Measurements from ENCODE around the gene CCDC33.
A peak's percentile ranks its signal among the peaks of the same experiment; 100 is the strongest.

CCDC33 gene

DNA sequence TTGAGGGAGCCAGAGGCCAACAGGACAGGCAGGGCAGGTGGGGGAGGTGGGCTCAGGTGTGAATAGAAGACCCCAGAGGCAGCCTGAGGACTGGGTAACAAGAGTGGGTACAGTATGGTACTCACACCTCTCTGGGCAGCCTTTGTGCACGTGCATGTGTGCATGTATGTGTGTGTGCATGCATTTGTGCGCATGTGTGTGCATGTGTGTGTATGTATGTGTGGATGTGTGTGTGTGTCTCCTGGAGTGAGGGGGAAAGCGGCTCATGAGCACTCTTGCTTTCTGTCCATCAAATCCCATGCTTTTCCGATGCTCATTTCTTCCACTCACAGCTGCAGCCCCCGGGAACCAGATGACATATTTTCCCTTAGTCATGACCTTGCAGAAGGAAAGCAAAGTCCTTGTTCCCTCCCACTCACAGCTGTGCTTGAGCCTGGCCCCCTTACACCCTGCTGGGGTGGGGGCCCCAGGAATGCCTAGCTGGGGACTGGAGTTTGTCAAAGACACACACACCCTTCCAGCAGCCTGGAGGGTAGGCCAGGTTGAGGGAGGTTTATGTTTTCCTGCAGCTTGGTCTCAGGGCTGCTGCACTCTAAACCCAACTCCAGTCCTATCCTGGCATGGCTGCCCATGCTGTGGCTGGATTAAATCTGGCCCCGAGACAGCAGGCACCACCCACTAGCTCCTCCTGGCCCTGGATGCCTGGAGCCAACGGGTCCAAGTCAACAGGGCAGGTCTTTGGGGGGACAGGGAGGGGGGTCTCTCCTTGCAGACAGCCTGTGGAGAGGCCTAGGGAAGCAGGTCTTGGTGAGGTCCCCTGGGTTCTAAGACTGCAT lies 22.5 kb downstream of the CCDC33 start:
- DNase-seq (ENCODE audit: low spot score) (no peak), FAIRE-seq (peak; percentile 13)

GRCh38 chr15:74259292-74259648 lies 23.1 kb downstream of the CCDC33 start:
- DNase-seq (ENCODE audit: low spot score): no peak
- FAIRE-seq: no peak

- DNase-seq (ENCODE audit: low spot score) (no peak), FAIRE-seq (no peak)
Measured at GRCh38 chr15:74259821-74260607, 23.9 kb downstream of the CCDC33 start.

DNA sequence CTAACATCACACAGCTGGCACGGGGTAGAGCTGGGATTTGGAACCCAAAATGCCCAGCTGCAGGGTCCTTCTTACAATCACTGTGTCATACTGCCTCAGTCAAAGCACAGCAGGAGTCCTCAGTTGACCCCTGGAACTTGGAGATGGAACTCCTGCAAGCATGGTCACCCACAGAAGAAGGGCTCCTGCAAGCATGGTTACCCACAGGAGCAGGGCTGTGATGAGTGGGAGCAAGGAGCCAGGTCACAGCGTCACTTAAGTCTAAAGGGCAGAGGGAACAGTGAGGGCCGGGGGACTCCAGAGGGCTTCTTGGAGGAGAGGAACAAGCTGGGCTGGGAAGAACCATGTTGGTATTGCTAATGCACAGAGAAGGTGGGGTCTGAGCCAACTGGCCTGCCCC lies 24.9 kb downstream of the CCDC33 start:
- FAIRE-seq (no peak), DNase-seq (ENCODE audit: low spot score) (no peak)

DNA sequence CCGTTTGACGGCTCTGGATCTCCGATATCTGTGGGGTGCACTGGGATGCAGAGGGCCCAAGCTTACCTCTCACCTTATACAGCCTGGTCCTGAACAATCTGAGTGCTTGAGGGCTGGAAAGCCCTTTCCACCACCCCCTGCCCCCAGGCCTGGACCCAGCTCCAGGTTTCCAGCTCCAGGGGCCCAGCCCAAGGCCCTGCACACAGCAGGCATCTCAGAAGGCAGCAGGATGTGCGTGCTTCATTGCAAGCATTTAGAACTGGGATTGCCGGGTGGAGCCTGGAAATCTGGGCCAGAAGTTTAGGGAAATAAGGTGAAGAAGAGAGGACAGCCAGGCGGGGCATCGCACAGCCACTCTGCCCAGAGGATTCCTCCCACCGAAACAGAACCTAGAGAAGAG lies 25.6 kb downstream of the CCDC33 start:
- no peak for DNase-seq (ENCODE audit: low spot score)
- FAIRE-seq: no peak

- no peak for DNase-seq (ENCODE audit: low spot score)
- no peak for FAIRE-seq
Measured at GRCh38 chr15:74262151-74262550, 26.0 kb downstream of the CCDC33 start.

- no peak for FAIRE-seq
- no peak for DNase-seq (ENCODE audit: low spot score)
Measured at GRCh38 chr15:74262625-74263024, 26.5 kb downstream of the CCDC33 start.

DNA sequence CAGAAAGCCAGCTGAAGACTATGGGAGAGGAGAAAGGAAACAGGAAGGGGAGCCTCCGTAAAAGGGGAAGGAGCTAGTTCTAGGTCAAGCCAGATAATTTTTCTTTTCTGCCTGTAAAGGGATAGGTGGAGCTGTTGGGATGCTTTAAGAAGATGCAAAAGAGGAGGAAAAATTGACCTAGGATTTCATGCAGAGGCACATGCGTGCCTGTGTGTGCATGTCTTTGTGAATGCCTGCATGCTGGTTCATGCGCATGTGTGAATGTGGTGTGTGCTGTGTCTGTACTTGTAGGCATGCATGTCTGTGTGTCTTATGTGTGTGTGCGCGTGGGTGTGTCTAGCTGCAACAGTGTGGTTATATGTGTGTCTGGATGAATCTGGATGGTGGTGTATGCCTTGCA lies 27.3 kb downstream of the CCDC33 start:
- peak; percentile 42 for FAIRE-seq
- DNase-seq (ENCODE audit: low spot score): no peak

DNA sequence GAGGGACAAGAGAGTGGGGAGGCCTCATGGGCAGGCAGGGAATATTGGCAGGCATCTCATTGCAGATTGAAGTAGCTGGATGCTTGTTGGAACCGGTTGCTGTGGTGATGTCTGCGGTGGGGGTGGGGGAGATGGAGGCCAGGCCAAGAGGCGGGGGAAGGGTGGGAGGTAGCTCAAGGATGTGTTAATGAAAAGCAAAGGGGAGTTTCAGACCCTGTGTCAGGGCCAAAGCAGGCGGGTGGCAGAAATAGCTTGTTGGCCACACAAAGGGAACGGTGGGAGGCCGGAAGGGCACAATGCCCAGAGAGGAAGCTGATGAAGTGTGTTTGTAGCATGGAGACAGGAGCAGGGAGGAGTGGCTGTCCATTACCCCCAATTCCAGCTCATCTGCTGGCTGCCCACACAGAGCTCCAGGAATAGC lies 28.0 kb downstream of the CCDC33 start:
- FAIRE-seq (no peak), DNase-seq (ENCODE audit: low spot score) (no peak)

- peak; percentile 38 for DNase-seq (ENCODE audit: low spot score)
- no peak for FAIRE-seq
Measured at GRCh38 chr15:74265046-74265639, 29.0 kb downstream of the CCDC33 start.

- DNase-seq (ENCODE audit: low spot score): no peak
Measured at GRCh38 chr15:74268020-74268419, 31.9 kb downstream of the CCDC33 start.

GRCh38 chr15:74269362-74270035 lies 33.4 kb downstream of the CCDC33 start:
- FAIRE-seq (no peak), DNase-seq (ENCODE audit: low spot score) (no peak)

More at GRCh38 chr15:74268020-74268419, 31.9 kb downstream of the CCDC33 start:
- no peak for FAIRE-seq

GRCh38 chr15:74270155-74270554 lies 34.0 kb downstream of the CCDC33 start:
- no peak for DNase-seq (ENCODE audit: low spot score)
- FAIRE-seq: no peak

GRCh38 chr15:74270854-74271520 lies 34.9 kb downstream of the CCDC33 start:
- FAIRE-seq (no peak), DNase-seq (ENCODE audit: low spot score) (no peak)

DNA sequence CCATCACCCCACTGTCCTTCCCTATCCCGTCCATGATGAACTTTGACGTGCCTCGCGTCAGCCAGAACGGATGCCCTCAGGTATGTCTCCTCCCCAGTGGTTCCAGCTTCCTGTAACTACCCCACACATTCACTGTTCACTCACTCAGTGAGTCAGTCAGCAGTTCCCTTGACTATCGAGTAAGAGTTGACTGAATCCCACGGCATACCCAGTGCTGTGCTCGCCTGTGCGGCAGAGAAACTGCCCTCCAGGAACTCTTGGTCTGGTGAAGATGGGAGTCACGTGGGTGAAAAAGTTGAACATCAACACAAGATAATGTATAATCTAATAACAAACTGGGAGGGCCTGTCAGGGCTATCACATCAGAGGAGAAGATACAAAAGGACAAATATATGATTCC lies 36.7 kb downstream of the CCDC33 start:
- FAIRE-seq (no peak), DNase-seq (ENCODE audit: low spot score) (no peak)

DNA sequence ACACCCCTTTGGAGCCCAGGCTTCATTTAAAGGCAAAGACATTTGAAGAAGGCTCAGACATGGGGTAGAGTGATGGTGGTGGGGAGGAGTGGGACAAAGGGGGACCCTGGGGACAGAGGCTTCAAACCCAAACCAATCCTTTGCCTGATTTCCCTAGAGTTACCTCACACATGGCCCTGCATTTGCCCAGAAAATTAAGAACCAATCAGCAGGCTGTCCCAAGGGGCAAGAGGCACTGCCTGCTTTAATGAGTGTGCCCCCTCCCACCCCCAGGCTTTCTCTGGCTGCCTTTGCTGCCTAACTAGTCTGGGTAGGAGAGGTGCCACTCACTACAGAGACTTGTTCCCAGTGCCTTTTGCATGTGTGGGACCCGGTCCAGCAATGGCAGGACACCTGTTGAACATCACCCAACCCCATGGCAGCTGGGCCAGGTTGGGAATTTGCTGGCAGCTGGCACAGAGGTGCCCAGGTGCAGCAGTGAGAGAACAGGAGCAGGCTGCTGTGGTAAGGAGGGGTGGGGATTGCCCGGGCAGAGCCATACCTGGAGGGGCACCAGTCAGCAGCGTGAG lies 38.4 kb downstream of the CCDC33 start:
- DNase-seq (ENCODE audit: low spot score) (no peak), FAIRE-seq (no peak)

DNA sequence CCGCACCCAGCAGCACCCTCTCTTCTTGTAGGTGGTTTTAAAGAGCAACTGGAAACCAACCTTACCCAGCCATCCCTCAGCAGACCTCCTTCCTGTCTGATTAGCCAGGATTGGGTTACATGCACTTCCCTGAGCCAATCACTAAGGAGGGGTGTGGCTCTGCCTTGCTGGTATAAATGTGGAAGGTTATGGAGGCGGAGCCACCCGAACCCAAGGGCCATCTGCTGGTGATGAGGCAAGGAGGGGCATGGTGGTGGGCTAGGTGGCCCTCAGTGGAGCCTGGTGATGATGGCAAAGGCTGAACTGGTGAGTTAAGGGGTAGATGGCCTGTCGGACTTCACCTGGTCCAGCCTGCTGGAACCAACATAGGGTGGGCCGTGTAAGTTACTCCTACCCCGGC lies 39.8 kb downstream of the CCDC33 start:
- FAIRE-seq: no peak
- no peak for DNase-seq (ENCODE audit: low spot score)

GRCh38 chr15:74276560-74276959 lies 40.4 kb downstream of the CCDC33 start:
- no peak for FAIRE-seq
- no peak for DNase-seq (ENCODE audit: low spot score)

GRCh38 chr15:74277242-74277810 lies 41.2 kb downstream of the CCDC33 start:
- DNase-seq (ENCODE audit: low spot score) (no peak), FAIRE-seq (no peak)

DNA sequence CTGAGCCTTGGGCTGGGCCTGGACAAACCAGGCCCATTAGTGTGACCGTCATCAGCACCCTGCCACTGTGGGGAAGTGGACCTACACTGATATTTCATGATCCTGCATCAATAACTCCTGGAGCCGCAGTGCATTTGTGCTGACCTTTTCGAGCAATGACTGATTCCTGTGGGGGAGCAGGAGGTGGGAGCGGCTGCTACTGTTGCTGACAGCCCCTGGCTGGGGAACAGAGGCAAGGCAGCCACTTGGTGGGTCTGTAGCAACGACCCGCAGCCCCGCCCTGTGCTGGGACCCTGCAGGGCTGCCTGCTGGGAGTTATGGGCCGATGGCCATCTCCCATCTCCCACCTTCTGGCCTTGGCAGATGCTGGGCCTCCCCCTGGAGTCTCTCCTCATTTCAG lies 42.1 kb downstream of the CCDC33 start:
- no peak for DNase-seq (ENCODE audit: low spot score)

More for the DNA sequence above, 42.1 kb downstream of the CCDC33 start:
- FAIRE-seq: no peak
